Activated naive CD4-positive, alpha-beta T cell treated with Interleukin-2 at 50 U/mL for 16 hours (primary cell): ENCODE results near the gene FRAS1.

Experiments
- DNase-seq: peaks from one replicate; pipeline ENCODE4 v3.0.0-alpha.2; 2020

The FRAS1 gene

GRCh38 chr4:78379040-78379439 is 321.9 kb downstream of the FRAS1 start:
- no peak for DNase-seq

GRCh38 chr4:78379991-78380729 is 323.0 kb downstream of the FRAS1 start:
- DNase-seq = no peak

GRCh38 chr4:78386679-78387078 is 329.6 kb downstream of the FRAS1 start:
- no peak for DNase-seq

GRCh38 chr4:78395642-78396041 is 338.5 kb downstream of the FRAS1 start:
- DNase-seq = no peak

GRCh38 chr4:78396613-78397291 is 339.6 kb downstream of the FRAS1 start:
- DNase-seq = no peak

GRCh38 chr4:78397292-78397630 is 340.1 kb downstream of the FRAS1 start:
- no peak for DNase-seq

GRCh38 chr4:78409612-78410202 is 352.6 kb downstream of the FRAS1 start:
- DNase-seq = no peak

GRCh38 chr4:78410225-78410624 is 353.1 kb downstream of the FRAS1 start:
- no peak for DNase-seq

- no peak for DNase-seq
Measured at GRCh38 chr4:78410676-78411075, 353.6 kb downstream of the FRAS1 start.

GRCh38 chr4:78414116-78414515 is 357.0 kb downstream of the FRAS1 start:
- no peak for DNase-seq

- DNase-seq = no peak
Measured at GRCh38 chr4:78417603-78418002, 360.5 kb downstream of the FRAS1 start.

GRCh38 chr4:78418406-78418805 is 361.3 kb downstream of the FRAS1 start:
- DNase-seq = no peak

GRCh38 chr4:78423790-78424189 is 366.7 kb downstream of the FRAS1 start:
- no peak for DNase-seq

- no peak for DNase-seq
Measured at GRCh38 chr4:78424461-78424860, 367.3 kb downstream of the FRAS1 start.

GRCh38 chr4:78426972-78427371 is 369.8 kb downstream of the FRAS1 start:
- no peak for DNase-seq

- DNase-seq = no peak
Measured at GRCh38 chr4:78428996-78429395, 371.9 kb downstream of the FRAS1 start.

- no peak for DNase-seq
Measured at GRCh38 chr4:78432896-78433295, 375.8 kb downstream of the FRAS1 start.

GRCh38 chr4:78437608-78438088 is 380.5 kb downstream of the FRAS1 start:
- DNase-seq = no peak

- no peak for DNase-seq
Measured at GRCh38 chr4:78439328-78439727, 382.2 kb downstream of the FRAS1 start.

- no peak for DNase-seq
Measured at GRCh38 chr4:78441756-78442155, 384.6 kb downstream of the FRAS1 start.

GRCh38 chr4:78446619-78447018 is 389.5 kb downstream of the FRAS1 start:
- DNase-seq = no peak

- no peak for DNase-seq
Measured at GRCh38 chr4:78451407-78451806, 394.3 kb downstream of the FRAS1 start.

GRCh38 chr4:78454016-78454415 is 396.9 kb downstream of the FRAS1 start:
- DNase-seq = no peak

GRCh38 chr4:78457751-78458150 is 400.6 kb downstream of the FRAS1 start:
- DNase-seq = no peak
